Activated T-helper 1 cell treated with anti-CD3 and anti-CD28 coated beads, Interleukin-2, amount 50 U/mL, for 16 hours (primary cell): ENCODE results near the gene KLK5.
"Not testable (repeated sequence)": the region's sequence is repeated elsewhere in the genome, so short reads cannot be mapped to it uniquely, and the experiment has no call there.

Experiments used
- DNase-seq, 2 donors: peaks; one replicate each; pipeline ENCODE4 v3.0.0-alpha.2; 2020; ENCODE audit warnings: low read depth in 1 of 2, low spot score in 1 of 2

The KLK5 gene, protein sequence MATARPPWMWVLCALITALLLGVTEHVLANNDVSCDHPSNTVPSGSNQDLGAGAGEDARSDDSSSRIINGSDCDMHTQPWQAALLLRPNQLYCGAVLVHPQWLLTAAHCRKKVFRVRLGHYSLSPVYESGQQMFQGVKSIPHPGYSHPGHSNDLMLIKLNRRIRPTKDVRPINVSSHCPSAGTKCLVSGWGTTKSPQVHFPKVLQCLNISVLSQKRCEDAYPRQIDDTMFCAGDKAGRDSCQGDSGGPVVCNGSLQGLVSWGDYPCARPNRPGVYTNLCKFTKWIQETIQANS

DNA sequence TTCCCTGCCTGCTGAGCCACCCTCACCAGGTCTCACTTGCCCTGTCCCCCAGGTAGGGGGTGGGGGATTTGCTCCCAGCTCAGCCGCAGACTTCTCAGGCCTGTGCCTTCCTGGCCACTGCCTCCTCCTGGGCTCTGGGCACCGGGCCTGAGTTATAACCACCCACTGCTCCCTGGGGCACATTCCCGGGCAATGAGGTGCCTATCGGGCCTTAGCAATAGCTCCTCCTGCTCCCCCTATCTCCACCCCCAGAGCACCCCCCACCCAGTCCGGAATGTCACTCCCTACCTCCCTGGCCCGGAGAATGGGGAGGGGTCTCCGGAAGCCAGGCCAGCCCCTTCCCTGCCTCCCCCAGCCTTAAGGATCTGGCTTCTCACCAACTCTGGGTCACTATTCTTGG, at the start of gene KLK5:
TSS of gene KLK5 (minus strand) at position 129 of the 400 bp plus-strand sequence. CDS start 381 bp downstream, outside the sequence.
- DNase-seq = no peak

DNA sequence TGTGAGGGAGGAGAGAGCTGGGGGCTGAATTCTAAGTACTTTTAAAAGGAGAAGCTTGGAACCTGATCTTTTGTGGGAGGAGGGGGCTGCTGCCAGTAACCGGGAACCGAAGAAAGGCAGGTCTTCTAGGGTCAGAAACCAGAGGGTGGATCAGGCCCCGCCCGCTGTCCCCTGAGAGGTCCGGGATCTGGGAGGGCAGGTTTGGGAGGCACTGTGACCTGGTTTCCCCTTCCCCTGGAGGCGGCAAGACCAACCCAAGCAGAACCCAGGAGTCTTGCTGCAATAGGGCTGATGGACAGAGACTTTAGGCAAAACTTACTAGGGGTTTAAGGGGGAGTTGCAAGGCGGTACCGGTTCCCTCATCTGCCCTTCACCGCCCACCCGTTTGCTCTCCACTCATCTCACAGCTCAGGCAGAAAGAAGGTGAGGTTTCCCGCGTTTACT, 49.3 kb upstream of the KLK5 start:
- DNase-seq = no peak

DNA sequence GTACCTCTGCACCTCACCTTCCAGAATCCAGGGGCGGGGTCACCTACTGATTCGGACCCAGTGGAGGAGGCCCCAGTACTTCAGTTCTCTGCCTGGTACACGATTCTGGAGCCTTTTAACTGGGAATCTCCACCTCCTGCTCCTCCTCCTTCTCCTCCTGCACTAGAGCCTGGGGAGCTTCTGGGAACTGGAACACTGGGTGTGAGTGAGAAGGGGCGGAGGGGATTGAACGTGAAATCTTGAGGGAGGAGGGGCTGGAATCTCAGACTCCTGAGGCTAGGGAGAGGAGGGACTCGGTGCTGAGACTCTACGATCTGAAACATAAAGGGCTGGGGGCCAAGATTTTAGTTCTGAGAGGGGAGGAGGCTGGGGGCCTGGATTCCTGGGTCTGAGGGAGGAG, 48.7 kb upstream of the KLK5 start, which contains the start of gene KLK8:
TSS of gene KLK8 (minus strand) at position 90 of the 400 bp plus-strand sequence. CDS start 437 bp downstream, outside the sequence.
- no peak for DNase-seq

DNA sequence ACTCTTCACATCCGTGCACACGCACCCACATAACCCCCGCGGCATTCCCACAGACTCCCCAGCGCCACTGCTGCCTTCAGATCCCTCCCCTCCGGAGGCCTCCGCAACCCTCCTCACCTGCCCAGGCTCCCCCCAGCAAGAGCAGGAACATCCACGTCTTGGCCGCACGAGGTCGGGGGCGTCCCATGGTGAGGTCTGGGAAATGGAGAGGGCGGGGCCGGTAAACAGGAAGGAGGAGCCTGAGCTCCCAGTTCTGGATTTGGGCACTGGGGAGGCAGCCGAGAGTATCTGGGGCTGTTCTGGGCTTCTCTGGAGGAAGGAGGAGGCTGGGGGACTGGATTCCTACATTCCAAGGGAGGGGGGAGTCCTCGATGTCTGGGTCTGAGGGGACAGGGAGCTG, 48.1 kb upstream of the KLK5 start:
- DNase-seq = no peak

DNA sequence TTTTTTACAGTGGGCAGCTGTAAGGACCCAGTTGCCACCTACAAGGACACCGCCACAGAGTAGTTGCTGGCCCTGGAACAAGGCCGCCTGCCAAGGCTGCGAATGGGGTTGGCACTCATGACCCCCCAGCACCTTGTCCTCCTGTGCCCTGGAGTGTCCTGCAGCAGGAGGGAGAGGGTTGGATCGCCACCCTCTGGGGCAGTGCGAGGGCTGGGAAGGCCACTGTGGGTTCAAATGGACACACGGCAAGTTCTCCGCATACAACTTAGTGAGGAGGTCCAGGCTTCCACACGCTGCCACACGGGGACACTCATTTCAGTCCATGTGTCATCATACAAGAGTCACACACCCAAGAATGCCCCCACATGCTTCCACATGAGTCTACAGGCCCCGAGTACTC, 47.6 kb upstream of the KLK5 start:
- no peak for DNase-seq

DNA sequence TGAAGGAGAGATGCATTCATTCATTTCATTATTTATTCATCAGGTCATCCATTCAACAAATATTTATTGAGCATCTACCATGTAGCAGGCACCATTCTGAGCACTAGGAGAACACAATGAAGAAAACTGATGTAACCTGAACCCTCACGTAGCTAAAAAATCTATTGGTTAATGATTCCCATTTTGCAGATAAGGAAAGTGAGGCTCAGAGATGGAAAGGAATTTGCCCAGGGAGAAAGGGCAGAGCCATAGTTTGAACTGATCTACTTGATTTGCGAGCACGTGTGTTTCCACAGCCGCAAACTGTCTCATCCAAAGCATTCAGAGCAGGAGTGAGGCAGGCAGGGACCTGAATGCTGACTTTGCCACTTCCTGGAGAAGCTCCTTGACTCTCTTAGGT, 45.8 kb upstream of the KLK5 start:
- no peak for DNase-seq

DNA sequence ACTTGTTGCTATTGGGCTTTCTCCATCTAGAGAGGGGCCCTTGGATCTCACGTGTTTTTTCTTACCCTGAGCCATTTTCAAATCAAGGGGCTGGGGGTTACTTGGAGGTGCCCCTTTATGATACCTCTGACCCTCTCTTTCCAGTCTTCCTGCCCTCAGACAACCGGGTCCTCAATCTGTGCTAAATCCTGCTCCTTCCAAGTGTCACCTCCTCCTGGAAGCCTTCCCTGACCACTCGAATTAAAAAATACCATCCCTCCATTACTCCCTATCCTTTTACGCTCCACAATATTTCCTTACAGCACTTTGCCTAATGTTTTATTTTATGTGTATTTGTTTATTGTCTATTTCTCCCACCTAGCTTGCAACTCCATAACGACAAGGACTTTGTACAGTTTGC, 45.2 kb upstream of the KLK5 start:
- DNase-seq = no peak

DNA sequence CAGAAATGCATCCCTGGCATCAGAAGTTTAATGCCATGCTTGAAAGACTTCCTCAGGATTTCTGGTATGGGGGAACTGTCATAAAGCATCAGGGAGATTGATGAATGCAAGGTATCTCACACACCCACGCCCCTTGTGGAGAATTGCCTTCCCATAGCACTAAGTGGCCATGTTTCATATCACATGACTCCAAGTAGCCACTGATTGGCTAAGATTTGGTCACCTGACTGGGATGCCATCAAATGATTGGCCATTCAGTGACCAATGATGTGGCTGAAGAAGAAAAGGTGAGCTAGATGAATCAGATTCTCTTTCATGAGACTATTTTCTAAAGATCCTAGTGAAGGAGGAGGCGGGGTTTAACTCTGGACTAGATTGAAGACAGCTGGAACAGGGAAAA, 41.3 kb upstream of the KLK5 start:
- DNase-seq = no peak

DNA sequence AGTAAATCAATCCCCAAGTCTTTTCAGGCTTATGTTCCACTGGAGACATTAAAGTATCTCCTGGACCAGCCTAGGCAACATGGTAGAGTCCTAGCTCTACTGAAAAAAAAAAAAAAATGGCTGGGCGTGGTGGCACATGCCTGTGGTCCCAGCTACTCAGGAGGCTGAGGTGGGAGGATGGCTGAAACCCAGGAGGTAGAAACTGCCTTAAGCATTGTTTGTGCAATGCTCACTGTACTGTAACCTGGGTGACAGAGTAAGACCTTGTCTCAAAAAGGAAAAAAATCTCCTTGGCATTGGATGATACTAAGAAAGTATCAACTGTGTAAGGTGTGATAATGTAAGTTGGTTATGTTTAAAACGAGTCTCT, 39.8 kb upstream of the KLK5 start:
- DNase-seq = no peak

DNA sequence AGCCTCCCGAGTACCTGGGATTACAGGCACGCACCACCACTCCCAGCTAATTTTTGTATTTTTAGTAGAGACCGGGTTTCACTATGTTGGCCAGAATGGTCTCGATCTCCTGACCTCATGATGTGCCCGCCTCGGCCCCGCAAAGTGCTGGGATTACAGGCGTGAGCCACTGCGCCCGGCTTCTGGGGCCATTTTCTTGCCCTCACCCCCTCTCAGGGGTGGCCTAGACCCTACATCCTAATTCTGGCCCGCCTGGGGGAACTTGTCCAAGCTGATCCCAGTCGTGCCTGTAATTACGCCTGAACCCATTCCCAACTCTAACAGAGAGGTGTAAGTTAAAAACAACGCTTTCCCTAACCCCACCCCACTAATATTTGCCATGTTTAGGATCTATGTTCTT, 31.6 kb upstream of the KLK5 start:
- DNase-seq = not testable (repeated sequence)

DNA sequence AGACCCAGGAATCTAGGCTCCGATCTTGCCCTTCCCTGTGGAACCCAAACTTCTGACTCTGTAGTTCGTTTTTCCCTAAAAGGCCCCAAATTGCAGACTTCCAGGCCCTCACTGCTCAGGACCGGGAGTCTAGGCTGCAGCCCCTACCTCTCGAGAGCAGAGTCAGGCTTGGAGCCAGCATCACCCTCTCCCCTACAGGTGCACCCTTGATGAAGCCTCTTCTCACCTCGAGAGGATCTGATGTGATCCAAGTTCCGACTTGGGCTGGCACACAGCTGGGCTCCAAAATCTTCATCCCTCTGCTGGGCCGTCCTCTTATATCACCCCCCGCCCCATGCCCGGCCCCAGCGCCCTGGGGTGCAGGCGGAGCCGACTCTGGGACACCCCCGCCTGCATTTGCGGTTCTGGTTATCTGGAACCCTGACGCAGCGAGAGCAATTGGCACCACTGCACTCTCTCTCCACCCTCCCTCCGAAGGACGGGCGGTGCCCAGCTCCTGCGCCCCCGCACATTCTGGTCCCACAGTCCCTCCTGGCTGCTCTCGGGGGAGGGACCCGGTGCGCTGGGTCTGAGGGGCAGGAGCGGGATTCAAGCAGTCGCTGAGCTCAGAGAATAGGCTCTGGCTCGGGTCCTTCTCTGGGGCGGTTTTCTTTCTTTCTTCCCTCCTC, 30.9 kb upstream of the KLK5 start, which contains the start of gene KLK7:
TSS of gene KLK7 (minus strand) at position 293 of the 668 bp plus-strand sequence. CDS start 1,518 bp downstream, outside the sequence.
- no peak for DNase-seq

DNA sequence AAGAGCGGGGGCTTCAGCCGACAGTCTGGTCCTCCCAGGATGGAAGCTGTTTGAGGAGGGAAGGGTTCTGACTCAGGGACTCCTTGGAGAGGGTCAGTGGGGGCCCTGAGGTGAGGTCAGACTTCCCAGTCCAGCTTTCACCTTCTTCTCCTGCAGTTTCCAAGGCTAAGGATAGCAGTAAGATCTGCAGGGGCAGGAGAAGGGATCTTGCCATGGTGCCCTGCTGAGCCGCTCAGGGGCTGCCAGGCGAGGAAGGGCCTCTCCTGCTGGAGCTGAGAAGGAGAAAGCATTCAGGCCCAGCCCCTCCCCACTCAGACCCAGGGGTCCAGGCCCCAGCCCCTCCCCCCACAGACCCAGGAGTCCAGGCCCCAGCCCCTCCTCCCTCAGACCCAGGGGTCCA, 29.3 kb upstream of the KLK5 start:
- DNase-seq = no peak

DNA sequence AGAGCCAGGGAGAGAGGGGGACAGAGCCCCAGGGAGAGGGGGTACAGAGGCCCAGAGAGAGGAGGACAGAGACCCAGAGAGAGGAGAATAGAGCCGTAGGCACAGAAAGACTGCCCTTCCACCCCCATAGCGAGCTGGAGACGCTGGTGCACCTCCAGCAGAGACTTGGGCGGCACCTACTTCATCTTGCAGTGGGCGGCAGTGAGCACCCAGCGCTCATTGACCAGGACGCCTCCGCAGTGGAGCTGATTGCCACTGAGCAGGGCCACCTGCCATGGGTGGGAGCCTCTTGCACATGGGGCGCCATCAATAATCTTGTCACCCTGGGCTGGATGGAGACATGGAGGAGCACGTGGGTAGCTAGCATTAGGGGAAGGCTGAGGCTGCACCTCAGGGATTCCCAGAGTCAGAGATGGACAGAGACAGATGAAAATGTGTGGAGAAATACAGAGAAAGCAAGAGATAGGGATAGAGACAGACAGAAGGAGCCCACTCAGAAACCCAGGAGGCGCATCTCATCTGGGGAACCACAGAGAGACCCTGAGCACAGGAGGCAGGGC, 28.8 kb upstream of the KLK5 start:
- no peak for DNase-seq

DNA sequence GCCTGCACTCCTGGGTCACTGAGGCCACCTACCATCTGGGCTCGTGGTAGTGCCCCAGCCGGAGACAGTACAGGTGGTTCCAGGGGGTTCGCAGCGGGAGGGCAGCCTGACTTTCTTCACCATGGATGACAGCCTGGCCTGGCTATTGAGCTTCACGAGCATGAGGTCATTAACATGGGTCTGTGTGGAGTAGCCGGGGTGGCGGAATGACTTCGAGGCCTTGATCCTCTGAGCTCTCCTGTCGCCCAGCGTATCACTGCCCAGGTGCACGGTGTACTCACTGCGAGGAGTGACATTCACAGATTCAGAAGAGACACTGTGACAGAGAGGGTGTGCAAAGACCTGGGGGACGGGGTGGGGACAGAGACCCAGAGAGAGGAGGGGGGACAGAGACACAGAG, 27.4 kb upstream of the KLK5 start:
- DNase-seq = no peak

DNA sequence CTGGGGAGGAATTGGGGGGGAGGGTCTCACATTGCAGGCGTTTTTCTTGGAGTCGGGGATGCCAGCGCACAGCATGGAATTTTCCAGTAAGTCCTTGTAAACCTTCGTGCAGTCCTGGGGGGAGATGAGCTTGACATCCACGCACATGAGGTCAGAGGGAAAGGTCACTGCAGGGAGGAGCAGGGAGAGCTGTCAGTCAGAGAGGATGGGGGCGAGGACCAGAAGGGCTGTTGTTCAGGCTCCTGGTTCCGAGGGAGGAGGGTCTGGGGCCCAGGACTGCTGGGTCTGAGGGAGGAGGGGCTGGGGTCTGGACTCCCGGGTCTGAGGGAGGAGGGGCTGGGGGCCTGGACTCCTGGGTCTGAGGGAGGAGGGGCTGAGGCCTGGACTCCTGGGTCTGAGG, 26.9 kb upstream of the KLK5 start:
- no peak for DNase-seq

DNA sequence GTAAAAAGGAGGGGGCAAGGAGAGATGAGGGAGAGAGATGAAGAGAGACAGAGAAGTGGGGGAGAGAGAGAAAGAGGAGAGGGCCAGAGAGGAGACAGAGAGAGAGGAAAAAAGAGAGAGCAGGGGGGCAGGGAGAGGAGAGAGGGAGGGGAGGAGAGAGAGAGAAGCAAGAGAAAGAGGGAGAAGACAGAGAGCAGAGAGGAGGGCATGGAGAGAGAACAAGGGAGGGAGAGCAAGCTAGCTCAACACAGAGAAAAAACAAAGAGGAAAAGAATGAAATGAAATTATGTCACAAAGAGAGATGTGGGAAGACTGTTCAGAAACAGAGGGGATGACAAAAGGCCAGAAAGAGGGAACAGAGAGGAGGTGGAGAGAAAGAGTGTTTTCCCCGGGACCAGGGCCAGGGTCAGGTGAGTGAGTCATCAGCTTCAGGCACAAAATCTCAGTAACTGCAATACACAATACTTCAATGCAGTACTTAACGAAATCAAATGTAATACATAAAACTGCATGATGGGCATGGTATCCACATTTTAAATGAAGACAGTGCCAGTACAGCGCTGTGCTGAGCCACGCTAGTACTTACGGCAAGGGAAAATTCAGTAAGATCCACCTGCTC, 26.0 kb upstream of the KLK5 start:
- DNase-seq = no peak

DNA sequence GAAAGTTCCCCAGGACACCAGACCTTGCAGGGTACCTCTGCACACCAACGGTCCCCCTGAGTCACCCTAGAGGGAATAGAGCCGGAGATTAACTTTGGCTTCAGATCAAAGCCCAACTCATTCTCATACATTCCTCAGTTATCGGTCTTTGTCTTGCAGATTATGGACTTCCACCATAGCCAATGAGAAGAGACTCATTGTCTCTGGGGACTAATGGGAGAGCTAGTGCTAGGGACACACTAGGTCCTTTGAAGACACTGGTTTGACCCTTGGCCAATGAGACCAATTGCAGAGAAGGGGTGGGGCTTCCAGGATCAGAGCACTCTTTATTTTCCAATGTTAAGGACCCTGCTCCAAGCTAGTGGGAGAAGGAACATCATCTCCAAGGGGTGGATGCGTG, 24.8 kb upstream of the KLK5 start:
- DNase-seq = no peak

DNA sequence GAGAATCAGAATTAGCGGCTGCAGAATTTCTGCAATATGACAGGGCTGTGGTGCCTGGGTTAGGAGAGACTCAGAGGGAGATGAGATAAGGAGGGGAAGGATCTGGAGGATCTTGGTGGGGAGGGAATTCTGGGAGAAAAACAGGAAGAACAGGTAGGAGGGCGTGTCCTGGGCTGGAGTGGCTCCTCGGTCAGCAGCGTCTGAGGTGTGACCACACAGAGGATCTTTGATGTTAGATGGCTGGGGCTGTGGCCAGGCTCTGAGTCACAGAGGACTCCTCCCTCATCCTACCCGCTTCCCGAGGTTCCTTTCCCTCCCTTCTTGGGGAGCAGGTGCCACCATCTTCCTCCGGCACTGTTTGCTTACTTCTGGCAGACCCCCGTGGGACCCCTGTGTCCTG, 22.9 kb upstream of the KLK5 start:
- DNase-seq = no peak

DNA sequence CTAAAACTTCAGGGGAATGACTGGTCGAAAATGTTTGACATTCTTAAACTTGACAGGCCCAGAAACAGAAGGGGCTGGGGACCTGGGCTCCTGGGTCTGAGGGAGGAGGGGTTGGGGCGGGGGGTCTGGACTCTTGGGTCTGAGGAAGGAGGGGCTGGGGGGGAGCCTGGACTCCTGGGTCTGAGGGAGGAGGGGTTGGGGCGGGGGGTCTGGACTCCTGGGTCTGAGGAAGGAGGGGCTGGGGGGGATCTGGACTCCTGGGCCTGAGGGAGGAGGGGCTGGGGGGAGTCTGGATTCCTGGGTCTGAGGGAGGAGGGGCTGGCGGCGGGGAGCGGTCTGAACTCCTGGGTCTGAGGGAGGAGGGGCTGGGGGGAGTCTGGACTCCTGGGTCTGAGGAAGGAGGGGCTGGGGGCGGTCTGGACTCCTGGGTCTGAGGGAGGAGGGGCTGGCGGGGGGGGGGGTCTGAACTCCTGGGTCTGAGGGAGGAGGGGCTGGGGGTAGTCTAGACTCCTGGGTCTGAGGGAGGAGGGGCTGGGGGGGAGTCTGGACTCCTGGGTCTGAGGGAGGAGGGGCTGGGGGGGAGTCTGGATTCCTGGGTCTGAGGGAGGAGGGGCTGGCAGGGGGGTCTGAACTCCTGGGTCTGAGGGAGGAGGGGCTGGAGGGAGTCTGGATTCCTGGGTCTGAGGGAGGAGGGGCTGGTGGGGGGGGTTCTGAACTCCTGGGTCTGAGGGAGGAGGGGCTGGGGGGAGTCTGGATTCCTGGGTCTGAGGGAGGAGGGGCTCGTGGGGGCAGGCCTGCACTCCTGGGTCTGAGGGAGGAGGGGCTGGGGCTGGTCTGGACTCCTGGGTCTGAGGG, 22.1 kb upstream of the KLK5 start:
- no peak for DNase-seq

DNA sequence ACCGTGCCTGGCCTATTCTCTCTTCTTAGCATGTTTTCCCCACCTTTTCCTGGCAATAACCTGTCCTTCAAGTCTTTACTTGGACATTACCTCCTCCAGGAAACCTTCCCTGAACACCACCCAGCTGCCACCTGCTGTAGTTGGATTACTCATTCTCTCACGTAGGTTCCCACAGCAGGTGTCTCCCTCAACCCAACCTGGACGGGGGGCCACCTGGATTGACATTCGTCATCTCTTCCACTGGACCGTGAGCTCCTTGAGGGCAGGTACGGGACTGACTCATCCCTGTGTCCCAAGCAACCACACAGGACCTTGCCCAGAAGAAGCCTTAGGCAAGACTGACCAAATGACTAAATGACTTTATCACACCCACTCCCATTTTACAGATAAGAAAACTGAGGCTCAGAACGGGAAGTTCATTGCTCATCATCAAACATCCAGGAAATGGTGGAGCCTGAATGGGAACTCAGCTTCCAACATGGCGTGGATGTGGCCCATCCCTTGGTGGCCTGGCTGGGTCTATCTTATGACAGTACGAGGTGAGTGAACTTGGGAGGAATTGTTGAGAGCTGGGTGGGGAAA, 20.0 kb upstream of the KLK5 start:
- DNase-seq = no peak

DNA sequence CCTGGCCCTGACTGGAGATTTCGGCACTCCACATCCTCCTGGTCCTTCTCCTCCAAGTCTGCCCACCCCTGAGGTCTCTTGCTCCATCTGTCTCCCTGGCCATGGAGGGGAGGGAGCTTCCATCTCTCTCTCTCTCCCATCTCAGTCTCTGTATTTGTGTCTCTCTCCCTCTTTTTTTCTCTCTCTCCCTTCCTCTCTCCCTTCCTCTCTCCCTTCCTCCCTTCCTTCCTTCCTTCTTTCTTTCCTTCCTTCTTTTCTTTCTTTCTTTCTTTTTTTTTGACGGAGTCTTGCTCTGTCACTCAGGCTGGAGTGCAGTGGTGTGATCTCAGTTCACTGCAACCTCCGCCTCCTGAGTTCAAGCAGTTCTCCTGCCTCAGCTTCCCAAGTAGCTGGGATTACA, 17.0 kb upstream of the KLK5 start:
- not testable (repeated sequence) for DNase-seq
